ENCODE measurements around the gene SLX4.

The SLX4 gene

DNA sequence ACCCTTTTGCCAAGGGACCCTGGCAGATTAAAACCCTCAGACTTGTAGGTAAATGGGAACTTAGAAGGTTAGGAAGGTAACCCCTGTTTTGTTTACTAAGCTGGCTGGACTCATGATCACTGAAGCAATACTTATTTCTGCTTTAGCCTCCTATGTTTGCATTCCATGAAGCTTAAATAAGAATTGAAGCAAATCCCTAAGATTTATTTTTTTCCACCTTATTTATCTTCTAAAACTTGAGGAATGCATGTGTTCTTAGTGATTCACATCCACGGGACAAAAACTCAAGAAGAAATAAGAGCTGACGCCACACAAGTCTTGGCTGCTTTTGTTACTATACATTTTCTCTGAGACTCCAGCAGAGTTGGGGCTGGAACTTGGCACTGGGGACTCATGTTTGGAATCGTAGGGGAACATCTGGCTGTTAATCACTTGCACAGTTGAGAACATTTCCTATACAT, 75.1 kb downstream of the SLX4 start:
- no peak for DNase-seq (ENCODE audit: insufficient read length, low spot score)
- no peak for FAIRE-seq
- TF ChIP-seq POLR2A (IDR thresholded peaks at IDR 0.05; ENCODE audit: low read depth, low read length), result no peak

DNA sequence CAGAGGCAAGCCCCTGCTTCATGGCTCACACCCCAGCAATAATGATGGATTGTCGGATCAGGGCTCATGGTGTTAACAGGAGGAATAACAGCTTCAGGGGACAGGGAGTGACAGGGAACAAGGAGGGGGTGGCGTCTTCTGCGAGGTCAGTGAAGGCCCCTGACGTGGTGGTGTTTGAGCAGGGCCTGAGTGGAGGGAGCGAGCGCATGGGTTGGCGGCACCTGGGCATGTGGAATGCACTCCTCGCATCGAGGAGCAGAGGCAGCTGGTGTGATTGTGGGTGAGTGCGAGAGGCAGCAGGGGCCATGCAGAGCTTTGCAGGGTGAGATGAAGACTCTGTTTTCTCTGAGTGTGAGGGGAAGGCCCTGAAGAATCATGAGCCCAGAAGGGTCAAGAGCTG, 77.3 kb downstream of the SLX4 start:
- FAIRE-seq, result no peak
- TF ChIP-seq POLR2A (IDR thresholded peaks at IDR 0.05; ENCODE audit: low read depth, low read length), result no peak
- no peak for DNase-seq (ENCODE audit: insufficient read length, low spot score)

DNA sequence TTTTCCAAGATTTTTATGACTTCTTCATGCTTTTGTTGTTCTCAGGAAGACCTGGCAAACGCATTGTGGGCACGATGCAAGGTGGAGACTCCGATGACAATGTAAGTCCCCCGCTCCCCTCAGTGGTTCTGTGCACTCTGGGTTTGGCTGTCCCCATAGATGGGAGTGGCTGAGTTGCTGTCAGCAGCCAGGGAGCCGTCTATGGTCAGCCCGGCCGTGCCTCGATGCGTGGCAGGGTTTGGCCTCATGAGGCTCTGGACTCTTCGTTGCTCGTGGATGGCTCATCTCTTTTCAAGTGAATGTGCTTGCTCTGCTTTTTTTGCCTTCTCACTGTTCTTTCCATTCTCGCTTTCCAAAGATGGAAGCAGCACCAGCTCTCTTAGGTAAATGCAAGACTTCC, 78.7 kb downstream of the SLX4 start:
- FAIRE-seq, result no peak
- no peak for DNase-seq (ENCODE audit: insufficient read length, low spot score)
- no peak for TF ChIP-seq POLR2A (IDR thresholded peaks at IDR 0.05; ENCODE audit: low read depth, low read length)
